Measurements from ENCODE around the gene MT1B. TPM values are rescaled to one million over a fixed set of nuclear protein-coding genes. Genes with fewer than 3 reads are reported as not detected.
A peak's percentile ranks its signal among the peaks of the same experiment; 100 is the strongest.

MT1B gene
- total and polyA plus RNA-seq, 2 experiments from 2014 or later, result 0.47 TPM; not detected in 1

DNA sequence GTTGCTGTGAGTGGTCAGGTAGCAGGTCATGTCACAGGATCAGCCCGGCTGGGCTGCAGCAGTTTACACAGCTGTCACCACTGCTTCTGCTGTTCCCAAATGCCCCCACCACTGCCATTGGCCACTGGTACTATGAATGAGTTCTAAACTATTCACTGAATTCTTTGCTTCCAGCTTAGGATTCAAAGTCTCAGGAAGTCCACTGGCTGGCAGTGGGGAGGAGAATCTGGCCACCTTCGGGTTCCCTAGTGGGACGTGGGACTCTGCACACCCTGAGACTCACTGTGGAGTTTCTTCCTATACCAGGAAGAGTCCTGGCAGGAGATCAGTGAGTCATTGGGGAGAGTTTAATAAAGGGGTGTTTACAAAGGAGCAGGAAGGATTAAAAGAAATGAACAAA, 37.5 kb downstream of the MT1B start:
- Histone ChIP-seq H3K4me2 (no peak overlapping the region), H2AFZ (no peak overlapping the region), H3K9me2 (replicated peaks; ENCODE audit: insufficient read depth) (no peaks in the 10 kb centered on the region), H3K27me3 (no peaks in the 10 kb centered on the region), H3K36me3 (replicated peaks; ENCODE audit: insufficient read depth, low read depth) (no peaks in the 10 kb centered on the region), H3K9me3 (ENCODE audit: low read depth) (no peaks in the 10 kb centered on the region), H3K27ac (no peak overlapping the region), H4K20me1 (ENCODE audit: insufficient read depth, poor library complexity, severe bottlenecking) (no peaks in the 10 kb centered on the region), H3K4me1 (ENCODE audit: insufficient read depth) (no peaks in the 10 kb centered on the region), H3K79me2 (no peaks in the 10 kb centered on the region), H3K4me3 (no peak overlapping the region)
- 86% methylated on average over 3 of the region's 3 CpGs for WGBS (ENCODE audit: low lambda C conversion rate, missing lambda C conversion rate)
- DNase-seq (ENCODE audit: low spot score), result no peak
- TF ChIP-seq, protein P1, sequence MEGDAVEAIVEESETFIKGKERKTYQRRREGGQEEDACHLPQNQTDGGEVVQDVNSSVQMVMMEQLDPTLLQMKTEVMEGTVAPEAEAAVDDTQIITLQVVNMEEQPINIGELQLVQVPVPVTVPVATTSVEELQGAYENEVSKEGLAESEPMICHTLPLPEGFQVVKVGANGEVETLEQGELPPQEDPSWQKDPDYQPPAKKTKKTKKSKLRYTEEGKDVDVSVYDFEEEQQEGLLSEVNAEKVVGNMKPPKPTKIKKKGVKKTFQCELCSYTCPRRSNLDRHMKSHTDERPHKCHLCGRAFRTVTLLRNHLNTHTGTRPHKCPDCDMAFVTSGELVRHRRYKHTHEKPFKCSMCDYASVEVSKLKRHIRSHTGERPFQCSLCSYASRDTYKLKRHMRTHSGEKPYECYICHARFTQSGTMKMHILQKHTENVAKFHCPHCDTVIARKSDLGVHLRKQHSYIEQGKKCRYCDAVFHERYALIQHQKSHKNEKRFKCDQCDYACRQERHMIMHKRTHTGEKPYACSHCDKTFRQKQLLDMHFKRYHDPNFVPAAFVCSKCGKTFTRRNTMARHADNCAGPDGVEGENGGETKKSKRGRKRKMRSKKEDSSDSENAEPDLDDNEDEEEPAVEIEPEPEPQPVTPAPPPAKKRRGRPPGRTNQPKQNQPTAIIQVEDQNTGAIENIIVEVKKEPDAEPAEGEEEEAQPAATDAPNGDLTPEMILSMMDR (IDR thresholded peaks at IDR 0.05; ENCODE audit: poor library complexity), result no peak
- TF ChIP-seq EZH2phosphoT487 (IDR thresholded peaks at IDR 0.05; ENCODE audit: low read depth, severe bottlenecking, unreplicated experiment), result no peak
- TF ChIP-seq EZH2 (IDR thresholded peaks at IDR 0.05; ENCODE audit: borderline replicate concordance), result no peak

DNA sequence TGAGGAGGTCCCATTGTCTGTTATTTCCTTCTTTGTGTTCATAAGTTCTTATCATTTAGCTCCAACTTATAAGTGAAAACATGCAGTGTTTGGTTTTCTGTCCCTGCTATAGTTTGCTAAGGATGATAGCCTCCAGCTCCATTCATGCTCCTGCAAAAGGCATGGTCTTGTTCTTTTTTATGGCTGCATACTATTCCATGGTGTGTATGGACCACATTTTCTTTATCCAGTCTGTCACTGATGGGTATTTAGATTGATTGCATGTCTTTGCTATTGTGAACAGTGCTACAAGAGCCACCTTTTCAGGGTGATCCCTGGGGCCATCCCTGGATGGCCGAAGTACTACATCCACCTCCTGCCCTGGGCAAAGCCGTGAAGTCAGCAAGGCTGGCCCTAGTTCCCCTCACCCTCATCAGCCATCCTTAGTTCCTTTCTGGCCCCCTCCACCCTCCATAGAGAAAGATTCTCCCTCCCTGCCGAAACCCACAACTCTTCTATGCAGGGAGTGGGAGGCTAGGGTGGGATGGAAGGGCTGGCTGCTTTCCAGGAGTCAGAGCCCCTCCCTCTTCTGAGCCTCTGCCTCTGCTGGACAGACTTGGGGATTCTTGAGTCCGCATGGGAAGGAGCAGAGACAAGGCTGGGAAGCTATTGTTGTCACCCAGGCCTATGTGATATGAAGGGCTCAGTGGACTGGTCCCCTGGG, 38.9 kb downstream of the MT1B start:
- Histone ChIP-seq H3K27me3 (no peaks in the 10 kb centered on the region), H4K20me1 (ENCODE audit: insufficient read depth, poor library complexity, severe bottlenecking) (no peaks in the 10 kb centered on the region), H3K4me2 (no peak overlapping the region), H2AFZ (no peak overlapping the region), H3K27ac (no peak overlapping the region), H3K79me2 (no peaks in the 10 kb centered on the region), H3K4me1 (ENCODE audit: insufficient read depth) (no peaks in the 10 kb centered on the region), H3K9me2 (replicated peaks; ENCODE audit: insufficient read depth) (no peaks in the 10 kb centered on the region), H3K4me3 (no peak overlapping the region), H3K36me3 (replicated peaks; ENCODE audit: insufficient read depth, low read depth) (no peaks in the 10 kb centered on the region), H3K9me3 (ENCODE audit: low read depth) (no peaks in the 10 kb centered on the region)
- 92% methylated on average over 4 of the region's 4 CpGs for WGBS (ENCODE audit: low lambda C conversion rate, missing lambda C conversion rate)
- DNase-seq (ENCODE audit: low spot score), result no peak
- TF ChIP-seq EZH2 (IDR thresholded peaks at IDR 0.05; ENCODE audit: borderline replicate concordance), result no peak
- TF ChIP-seq, protein P1 (IDR thresholded peaks at IDR 0.05; ENCODE audit: poor library complexity), result no peak
- no peak for TF ChIP-seq EZH2phosphoT487 (IDR thresholded peaks at IDR 0.05; ENCODE audit: low read depth, severe bottlenecking, unreplicated experiment)

DNA sequence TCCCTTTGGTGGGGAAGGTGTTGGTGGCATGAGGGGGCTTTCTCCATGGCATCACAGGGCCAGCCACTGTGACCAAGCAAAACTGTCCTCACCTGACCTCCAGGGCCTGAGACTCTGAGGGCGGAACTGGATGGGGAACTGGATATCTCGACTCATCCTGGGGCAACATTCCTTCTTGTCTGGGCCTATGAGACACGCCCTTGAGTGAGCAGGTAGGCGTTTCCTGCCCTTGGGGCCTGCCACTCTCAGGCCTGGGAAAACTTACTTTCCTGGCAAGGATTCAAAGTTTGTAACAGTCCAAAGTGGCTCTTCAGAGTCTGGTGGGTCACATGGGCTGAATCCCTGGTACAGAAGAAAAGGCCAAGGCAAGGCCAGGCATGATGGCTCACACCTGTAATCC, 40.2 kb downstream of the MT1B start:
- Histone ChIP-seq H4K20me1 (ENCODE audit: insufficient read depth, poor library complexity, severe bottlenecking) (no peaks in the 10 kb centered on the region), H3K9me2 (replicated peaks; ENCODE audit: insufficient read depth) (no peaks in the 10 kb centered on the region), H3K27me3 (no peaks in the 10 kb centered on the region), H3K36me3 (replicated peaks; ENCODE audit: insufficient read depth, low read depth) (no peaks in the 10 kb centered on the region), H3K4me2 (no peak overlapping the region), H3K4me3 (no peak overlapping the region), H2AFZ (no peak overlapping the region), H3K4me1 (ENCODE audit: insufficient read depth) (no peaks in the 10 kb centered on the region), H3K9me3 (ENCODE audit: low read depth) (no peaks in the 10 kb centered on the region), H3K27ac (no peak overlapping the region), H3K79me2 (no peaks in the 10 kb centered on the region)
- no peak for TF ChIP-seq EZH2 (IDR thresholded peaks at IDR 0.05; ENCODE audit: borderline replicate concordance)
- TF ChIP-seq EZH2phosphoT487 (IDR thresholded peaks at IDR 0.05; ENCODE audit: low read depth, severe bottlenecking, unreplicated experiment), result no peak
- TF ChIP-seq, protein P1 (IDR thresholded peaks at IDR 0.05; ENCODE audit: poor library complexity), result no peak
- peak; percentile 61 for DNase-seq (ENCODE audit: low spot score)
- 52% methylated on average over 4 of the region's 4 CpGs for WGBS (ENCODE audit: low lambda C conversion rate, missing lambda C conversion rate)

All from hepatocyte (in vitro differentiated cells).